HPDE6-E6E7 (cell line): ENCODE results near the gene SH3BP5.

Experiments used
- DNase-seq: peaks from one replicate; pipeline ENCODE4 v3.0.0; 2011; ENCODE audit warnings: missing footprints; ENCODE audit errors: extremely low spot score

SH3BP5 gene

GRCh38 chr3:15298504-15298903 lies 33.9 kb downstream of the SH3BP5 start:
- DNase-seq = no peak

GRCh38 chr3:15297608-15298350 lies 34.6 kb downstream of the SH3BP5 start:
- DNase-seq = no peak

- DNase-seq = no peak
These were observed 36.9 kb downstream of the SH3BP5 start for GRCh38 chr3:15295506-15295905.

- DNase-seq = no peak
These were observed 37.5 kb downstream of the SH3BP5 start for GRCh38 chr3:15294929-15295328.

GRCh38 chr3:15292765-15293522 lies 39.4 kb downstream of the SH3BP5 start:
- DNase-seq = no peak

GRCh38 chr3:15291589-15292541 lies 40.5 kb downstream of the SH3BP5 start:
- no peak for DNase-seq

GRCh38 chr3:15290736-15291135 lies 41.6 kb downstream of the SH3BP5 start:
- DNase-seq = no peak

- no peak for DNase-seq
These were observed 42.7 kb downstream of the SH3BP5 start for GRCh38 chr3:15289661-15290060.

- DNase-seq = no peak
These were observed 43.9 kb downstream of the SH3BP5 start for GRCh38 chr3:15288331-15289035.

- DNase-seq = no peak
These were observed 44.6 kb downstream of the SH3BP5 start for GRCh38 chr3:15287565-15288330.

GRCh38 chr3:15286022-15286421 lies 46.4 kb downstream of the SH3BP5 start:
- DNase-seq = no peak

GRCh38 chr3:15284121-15284889 lies 48.1 kb downstream of the SH3BP5 start:
- no peak for DNase-seq

GRCh38 chr3:15283702-15284101 lies 48.7 kb downstream of the SH3BP5 start:
- DNase-seq = no peak

GRCh38 chr3:15281817-15282216 lies 50.6 kb downstream of the SH3BP5 start:
- no peak for DNase-seq

- no peak for DNase-seq
These were observed 51.4 kb downstream of the SH3BP5 start for GRCh38 chr3:15280853-15281532.

GRCh38 chr3:15279671-15280402 lies 52.5 kb downstream of the SH3BP5 start:
- DNase-seq = no peak

GRCh38 chr3:15279205-15279604 lies 53.2 kb downstream of the SH3BP5 start:
- DNase-seq = no peak

- no peak for DNase-seq
These were observed 54.4 kb downstream of the SH3BP5 start for GRCh38 chr3:15277861-15278500.
